ENCODE measurements around the gene ZDHHC19.

ZDHHC19 gene

GRCh38 chr3:196180346-196180745, 30.9 kb downstream of the ZDHHC19 start:
- Histone ChIP-seq H3K27ac (ENCODE audit: extremely low read depth, low read depth, low read length) (no peak overlapping the region), H3K36me3 (ENCODE audit: control insufficient read depth in 2 of 2, insufficient read depth in 1 of 2, low read length in 2 of 2) (no peaks in the 10 kb centered on the region), H3K4me3 (ENCODE audit: low read depth, low read length) (no peak overlapping the region), H3K4me1 (ENCODE audit: control insufficient read depth, insufficient read depth, low read length) (no peaks in the 10 kb centered on the region), H3K9me3 (ENCODE audit: control insufficient read depth, insufficient read depth, low read depth, low read length) (no peaks in the 10 kb centered on the region)
- TF ChIP-seq, protein P1, sequence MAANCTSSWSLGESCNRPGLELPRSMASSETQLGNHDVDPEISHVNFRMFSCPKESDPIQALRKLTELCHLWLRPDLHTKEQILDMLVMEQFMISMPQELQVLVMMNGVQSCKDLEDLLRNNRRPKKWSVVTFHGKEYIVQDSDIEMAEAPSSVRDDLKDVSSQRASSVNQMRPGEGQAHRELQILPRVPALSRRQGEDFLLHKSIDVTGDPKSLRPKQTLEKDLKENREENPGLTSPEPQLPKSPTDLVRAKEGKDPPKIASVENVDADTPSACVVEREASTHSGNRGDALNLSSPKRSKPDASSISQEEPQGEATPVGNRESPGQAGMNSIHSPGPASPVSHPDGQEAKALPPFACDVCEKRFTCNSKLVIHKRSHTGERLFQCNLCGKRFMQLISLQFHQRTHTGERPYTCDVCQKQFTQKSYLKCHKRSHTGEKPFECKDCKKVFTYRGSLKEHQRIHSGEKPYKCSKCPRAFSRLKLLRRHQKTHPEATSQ (tag by site-specific recombination; IDR thresholded peaks at IDR 0.05), result no peak
- TF ChIP-seq IKZF3 (tag by site-specific recombination; IDR thresholded peaks at IDR 0.05) (no peak), ZNF274 (IDR thresholded peaks at IDR 0.05; ENCODE audit: low read length) (no peak), ZNF274 (tag by site-specific recombination; IDR thresholded peaks at IDR 0.05; ENCODE audit: borderline replicate concordance) (no peak), KLF16 (tag by site-specific recombination; IDR thresholded peaks at IDR 0.05) (no peak), ZIC2 (tag by site-specific recombination; IDR thresholded peaks at IDR 0.05) (no peak), KLF9 (tag by site-specific recombination; IDR thresholded peaks at IDR 0.05; ENCODE audit: low read depth) (no peak), HOXD13 (CRISPR knock-in tag; IDR thresholded peaks at IDR 0.05; ENCODE audit: borderline replicate concordance) (no peak), ZNF513 (tag by site-specific recombination; IDR thresholded peaks at IDR 0.05) (no peak), ZNF596 (tag by site-specific recombination; IDR thresholded peaks at IDR 0.05) (no peak), ZNF580 (tag by site-specific recombination; IDR thresholded peaks at IDR 0.05) (no peak), ZNF610 (tag by site-specific recombination; IDR thresholded peaks at IDR 0.05; ENCODE audit: borderline replicate concordance) (no peak), ZNF175 (tag by site-specific recombination; IDR thresholded peaks at IDR 0.05) (no peak), ZNF747 (tag by site-specific recombination; IDR thresholded peaks at IDR 0.05) (no peak)
- TF ChIP-seq, protein P2, sequence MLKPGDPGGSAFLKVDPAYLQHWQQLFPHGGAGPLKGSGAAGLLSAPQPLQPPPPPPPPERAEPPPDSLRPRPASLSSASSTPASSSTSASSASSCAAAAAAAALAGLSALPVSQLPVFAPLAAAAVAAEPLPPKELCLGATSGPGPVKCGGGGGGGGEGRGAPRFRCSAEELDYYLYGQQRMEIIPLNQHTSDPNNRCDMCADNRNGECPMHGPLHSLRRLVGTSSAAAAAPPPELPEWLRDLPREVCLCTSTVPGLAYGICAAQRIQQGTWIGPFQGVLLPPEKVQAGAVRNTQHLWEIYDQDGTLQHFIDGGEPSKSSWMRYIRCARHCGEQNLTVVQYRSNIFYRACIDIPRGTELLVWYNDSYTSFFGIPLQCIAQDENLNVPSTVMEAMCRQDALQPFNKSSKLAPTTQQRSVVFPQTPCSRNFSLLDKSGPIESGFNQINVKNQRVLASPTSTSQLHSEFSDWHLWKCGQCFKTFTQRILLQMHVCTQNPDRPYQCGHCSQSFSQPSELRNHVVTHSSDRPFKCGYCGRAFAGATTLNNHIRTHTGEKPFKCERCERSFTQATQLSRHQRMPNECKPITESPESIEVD (tag by site-specific recombination; IDR thresholded peaks at IDR 0.05), result no peak
- TF ChIP-seq, protein P3, sequence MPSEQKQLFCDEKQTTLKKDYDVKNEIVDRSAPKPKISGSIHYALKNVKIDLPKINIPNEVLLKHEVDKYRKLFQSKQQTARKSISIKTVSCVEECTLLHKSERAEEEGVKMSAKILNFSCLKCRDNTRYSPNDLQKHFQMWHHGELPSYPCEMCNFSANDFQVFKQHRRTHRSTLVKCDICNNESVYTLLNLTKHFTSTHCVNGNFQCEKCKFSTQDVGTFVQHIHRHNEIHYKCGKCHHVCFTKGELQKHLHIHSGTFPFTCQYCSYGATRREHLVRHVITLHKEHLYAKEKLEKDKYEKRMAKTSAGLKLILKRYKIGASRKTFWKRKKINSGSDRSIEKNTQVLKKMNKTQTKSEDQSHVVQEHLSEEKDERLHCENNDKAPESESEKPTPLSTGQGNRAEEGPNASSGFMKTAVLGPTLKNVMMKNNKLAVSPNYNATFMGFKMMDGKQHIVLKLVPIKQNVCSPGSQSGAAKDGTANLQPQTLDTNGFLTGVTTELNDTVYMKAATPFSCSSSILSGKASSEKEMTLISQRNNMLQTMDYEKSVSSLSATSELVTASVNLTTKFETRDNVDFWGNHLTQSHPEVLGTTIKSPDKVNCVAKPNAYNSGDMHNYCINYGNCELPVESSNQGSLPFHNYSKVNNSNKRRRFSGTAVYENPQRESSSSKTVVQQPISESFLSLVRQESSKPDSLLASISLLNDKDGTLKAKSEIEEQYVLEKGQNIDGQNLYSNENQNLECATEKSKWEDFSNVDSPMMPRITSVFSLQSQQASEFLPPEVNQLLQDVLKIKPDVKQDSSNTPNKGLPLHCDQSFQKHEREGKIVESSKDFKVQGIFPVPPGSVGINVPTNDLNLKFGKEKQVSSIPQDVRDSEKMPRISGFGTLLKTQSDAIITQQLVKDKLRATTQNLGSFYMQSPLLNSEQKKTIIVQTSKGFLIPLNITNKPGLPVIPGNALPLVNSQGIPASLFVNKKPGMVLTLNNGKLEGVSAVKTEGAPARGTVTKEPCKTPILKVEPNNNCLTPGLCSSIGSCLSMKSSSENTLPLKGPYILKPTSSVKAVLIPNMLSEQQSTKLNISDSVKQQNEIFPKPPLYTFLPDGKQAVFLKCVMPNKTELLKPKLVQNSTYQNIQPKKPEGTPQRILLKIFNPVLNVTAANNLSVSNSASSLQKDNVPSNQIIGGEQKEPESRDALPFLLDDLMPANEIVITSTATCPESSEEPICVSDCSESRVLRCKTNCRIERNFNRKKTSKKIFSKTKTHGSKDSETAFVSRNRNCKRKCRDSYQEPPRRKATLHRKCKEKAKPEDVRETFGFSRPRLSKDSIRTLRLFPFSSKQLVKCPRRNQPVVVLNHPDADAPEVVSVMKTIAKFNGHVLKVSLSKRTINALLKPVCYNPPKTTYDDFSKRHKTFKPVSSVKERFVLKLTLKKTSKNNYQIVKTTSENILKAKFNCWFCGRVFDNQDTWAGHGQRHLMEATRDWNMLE (tag by site-specific recombination; conservative IDR thresholded peaks at IDR 0.05; ENCODE audit: low read depth), result no peak
- TF ChIP-seq, protein P4, sequence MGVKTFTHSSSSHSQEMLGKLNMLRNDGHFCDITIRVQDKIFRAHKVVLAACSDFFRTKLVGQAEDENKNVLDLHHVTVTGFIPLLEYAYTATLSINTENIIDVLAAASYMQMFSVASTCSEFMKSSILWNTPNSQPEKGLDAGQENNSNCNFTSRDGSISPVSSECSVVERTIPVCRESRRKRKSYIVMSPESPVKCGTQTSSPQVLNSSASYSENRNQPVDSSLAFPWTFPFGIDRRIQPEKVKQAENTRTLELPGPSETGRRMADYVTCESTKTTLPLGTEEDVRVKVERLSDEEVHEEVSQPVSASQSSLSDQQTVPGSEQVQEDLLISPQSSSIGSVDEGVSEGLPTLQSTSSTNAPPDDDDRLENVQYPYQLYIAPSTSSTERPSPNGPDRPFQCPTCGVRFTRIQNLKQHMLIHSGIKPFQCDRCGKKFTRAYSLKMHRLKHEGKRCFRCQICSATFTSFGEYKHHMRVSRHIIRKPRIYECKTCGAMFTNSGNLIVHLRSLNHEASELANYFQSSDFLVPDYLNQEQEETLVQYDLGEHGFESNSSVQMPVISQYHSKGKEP (tag by site-specific recombination; IDR thresholded peaks at IDR 0.05), result no peak
- CTCF ChIA-PET, result interaction anchor here (0.6 kb wide), 1 partner anchor 107 kb away, joined by 4 read pairs; no protein-coding TSS in a partner anchor
- POLR2A ChIA-PET, result no interaction called here

Measured in HEK293 (cell line).